Progenitor cell of endocrine pancreas (in vitro differentiated cells): ENCODE data around the gene FBXO45. TPM values are rescaled to one million over a fixed set of nuclear protein-coding genes. Genes with fewer than 3 reads are reported as not detected.

Source experiments
- DNase-seq: peaks from one replicate; pipeline ENCODE4 v3.0.0; 2021; ENCODE audit warnings: low spot score; ENCODE audit not compliant: unreplicated experiment
- H3K27ac Mint-ChIP-seq: 2 replicates; pipeline ENCODE4 v1.8.0; 2021; ENCODE audit warnings: mild to moderate bottlenecking, moderate library complexity, mixed read lengths
- H3K27me3 Mint-ChIP-seq: 2 replicates; pipeline ENCODE4 v1.8.0; 2021; ENCODE audit warnings: mixed read lengths
- H3K36me3 Mint-ChIP-seq: 2 replicates; pipeline ENCODE4 v1.8.0; 2022; ENCODE audit warnings: mixed read lengths; ENCODE audit not compliant: insufficient read depth
- H3K4me1 Mint-ChIP-seq: 2 replicates; pipeline ENCODE4 v1.8.0; 2021; ENCODE audit warnings: low read depth, mixed read lengths
- H3K4me3 Mint-ChIP-seq: 2 replicates; pipeline ENCODE4 v1.8.0; 2021; ENCODE audit warnings: low read depth, mild to moderate bottlenecking, moderate library complexity, mixed read lengths
- H3K9me3 Mint-ChIP-seq: 2 replicates; pipeline ENCODE4 v1.8.0; 2021; ENCODE audit warnings: low read depth, mixed read lengths
- total RNA-seq: library from RNA; stranded (reverse); gene quantifications from 2 replicates; pipeline ENCODE4 v1.2.1, GENCODE V29; 2021
- TF ChIP-seq, protein P1 (sequence below): fragments of 200-600 bp; sonication (generic); IDR thresholded peaks from one replicate; pipeline ENCODE4 v1.5.0; 2021; ENCODE audit warnings: antibody characterized with exemption, mild to moderate bottlenecking; ENCODE audit not compliant: unreplicated experiment

FBXO45 gene
- total RNA-seq, 1 donor from 2014 or later: 13.1 TPM

DNA sequence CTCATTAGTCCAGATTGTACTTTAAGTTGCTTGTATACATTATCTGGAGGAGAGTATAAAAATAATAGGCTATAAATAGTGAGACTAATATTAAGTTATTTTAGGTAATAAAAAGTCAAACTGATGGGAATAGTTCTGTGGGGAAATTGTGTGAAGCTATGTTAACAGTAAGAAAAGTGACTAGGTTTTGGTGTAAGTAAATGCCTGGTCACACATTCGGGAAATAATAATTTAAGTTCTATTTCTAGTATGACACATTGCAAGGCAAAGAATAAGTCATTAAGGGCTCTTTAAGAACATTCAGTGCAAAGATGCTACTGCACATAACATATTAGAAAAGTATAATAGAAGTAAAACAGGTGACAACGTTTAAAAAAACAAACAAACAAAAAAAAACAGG lies 52.2 kb downstream of the FBXO45 start:
- Mint-ChIP-seq H3K36me3 (no peaks in the 10 kb centered on the region), H3K27me3 (peaks cover 3% of the 10 kb centered on the region), H3K4me1 (peaks cover 15% of the 10 kb centered on the region), H3K9me3 (no peaks in the 10 kb centered on the region), H3K4me3 (no peak overlapping the region), H3K27ac (peak overlapping the region; percentile 83)
- TF ChIP-seq, protein P1, sequence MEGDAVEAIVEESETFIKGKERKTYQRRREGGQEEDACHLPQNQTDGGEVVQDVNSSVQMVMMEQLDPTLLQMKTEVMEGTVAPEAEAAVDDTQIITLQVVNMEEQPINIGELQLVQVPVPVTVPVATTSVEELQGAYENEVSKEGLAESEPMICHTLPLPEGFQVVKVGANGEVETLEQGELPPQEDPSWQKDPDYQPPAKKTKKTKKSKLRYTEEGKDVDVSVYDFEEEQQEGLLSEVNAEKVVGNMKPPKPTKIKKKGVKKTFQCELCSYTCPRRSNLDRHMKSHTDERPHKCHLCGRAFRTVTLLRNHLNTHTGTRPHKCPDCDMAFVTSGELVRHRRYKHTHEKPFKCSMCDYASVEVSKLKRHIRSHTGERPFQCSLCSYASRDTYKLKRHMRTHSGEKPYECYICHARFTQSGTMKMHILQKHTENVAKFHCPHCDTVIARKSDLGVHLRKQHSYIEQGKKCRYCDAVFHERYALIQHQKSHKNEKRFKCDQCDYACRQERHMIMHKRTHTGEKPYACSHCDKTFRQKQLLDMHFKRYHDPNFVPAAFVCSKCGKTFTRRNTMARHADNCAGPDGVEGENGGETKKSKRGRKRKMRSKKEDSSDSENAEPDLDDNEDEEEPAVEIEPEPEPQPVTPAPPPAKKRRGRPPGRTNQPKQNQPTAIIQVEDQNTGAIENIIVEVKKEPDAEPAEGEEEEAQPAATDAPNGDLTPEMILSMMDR: no peak
- no peak for DNase-seq

DNA sequence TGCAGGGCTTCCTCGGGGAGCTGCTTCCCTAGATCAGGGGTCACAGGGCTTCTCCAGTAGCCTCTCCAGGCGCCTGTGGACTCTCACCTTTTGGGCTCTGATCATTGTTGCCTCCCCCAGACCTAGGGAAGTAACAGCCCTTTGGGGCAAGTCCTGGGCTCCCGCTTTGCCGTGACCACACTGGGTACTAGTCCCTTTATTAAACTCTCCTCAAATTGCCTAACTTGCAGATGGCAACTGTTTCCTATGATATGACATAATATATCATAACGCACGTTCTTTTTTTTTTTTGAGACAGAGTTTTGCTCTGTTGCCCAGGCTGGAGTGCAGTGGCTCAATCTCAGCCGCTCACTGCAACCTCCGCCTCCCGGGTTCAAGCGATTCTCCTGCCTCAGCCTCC lies 53.2 kb downstream of the FBXO45 start:
- no peak for DNase-seq
- Mint-ChIP-seq H3K27me3 (peaks cover 3% of the 10 kb centered on the region), H3K4me1 (peaks cover 15% of the 10 kb centered on the region), H3K9me3 (no peaks in the 10 kb centered on the region), H3K36me3 (no peaks in the 10 kb centered on the region), H3K27ac (no peak overlapping the region), H3K4me3 (no peak overlapping the region)
- TF ChIP-seq, protein P1: no peak

DNA sequence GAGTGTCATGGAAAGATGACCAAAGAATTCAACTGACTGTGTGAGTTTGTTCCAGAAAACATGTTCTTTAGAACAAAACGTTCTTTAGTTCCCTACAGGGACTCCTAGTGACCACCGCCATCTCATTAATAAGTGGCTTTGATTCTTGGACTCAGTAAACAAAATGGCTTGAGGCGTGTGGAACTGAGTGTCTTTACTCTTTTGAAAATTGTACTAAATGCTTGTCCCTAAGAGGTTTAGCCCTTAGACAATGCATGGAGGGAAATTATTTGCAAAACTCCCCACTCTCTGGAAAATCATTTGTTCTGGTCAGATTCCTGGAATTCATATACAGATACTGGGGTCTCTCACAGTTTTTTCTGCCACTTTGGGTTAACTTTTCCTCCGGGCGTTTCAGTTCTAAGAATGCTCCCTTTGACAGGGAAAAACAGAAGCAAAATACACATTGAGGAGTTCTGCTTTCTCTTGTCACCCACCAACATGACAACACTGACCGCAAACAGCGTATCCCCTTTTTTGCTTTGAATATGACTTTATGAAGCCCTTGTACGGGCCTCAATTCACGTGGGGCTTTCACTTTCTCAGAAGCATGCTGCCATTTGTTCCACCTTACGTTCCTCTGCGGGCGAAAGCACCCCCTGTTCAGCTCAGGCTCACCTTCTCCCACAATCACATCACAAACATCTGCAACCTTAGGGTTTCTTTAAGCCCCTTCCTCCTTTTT lies 55.8 kb downstream of the FBXO45 start:
- Mint-ChIP-seq H3K27ac (no peak overlapping the region), H3K9me3 (no peaks in the 10 kb centered on the region), H3K36me3 (no peaks in the 10 kb centered on the region), H3K4me1 (peaks cover 10% of the 10 kb centered on the region), H3K4me3 (no peak overlapping the region), H3K27me3 (peaks cover 3% of the 10 kb centered on the region)
- no peak for DNase-seq
- TF ChIP-seq, protein P1: no peak

DNA sequence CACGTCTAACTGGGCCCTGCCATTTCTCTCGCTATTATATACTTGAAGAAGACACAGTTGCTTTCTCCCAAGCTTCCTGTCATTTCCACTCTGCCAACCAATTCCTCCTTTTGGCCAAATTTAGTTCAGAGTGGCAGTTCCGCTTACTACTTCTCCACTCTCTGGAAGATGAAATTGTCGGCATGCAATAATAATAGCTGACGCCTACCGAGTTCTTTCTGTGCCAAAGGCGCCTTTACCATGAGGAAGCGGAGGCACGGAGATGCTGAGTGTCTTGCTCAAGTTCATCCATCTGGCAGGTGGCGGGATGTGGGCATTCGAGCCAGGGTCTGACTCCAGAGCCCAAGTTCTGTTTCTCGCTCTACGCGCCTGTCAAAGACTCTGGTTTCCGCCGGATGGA lies 56.4 kb downstream of the FBXO45 start:
- TF ChIP-seq, protein P1: no peak
- Mint-ChIP-seq H3K27me3 (peaks cover 3% of the 10 kb centered on the region), H3K9me3 (no peaks in the 10 kb centered on the region), H3K36me3 (no peaks in the 10 kb centered on the region), H3K27ac (no peak overlapping the region), H3K4me3 (no peak overlapping the region), H3K4me1 (peaks cover 7% of the 10 kb centered on the region)
- no peak for DNase-seq

DNA sequence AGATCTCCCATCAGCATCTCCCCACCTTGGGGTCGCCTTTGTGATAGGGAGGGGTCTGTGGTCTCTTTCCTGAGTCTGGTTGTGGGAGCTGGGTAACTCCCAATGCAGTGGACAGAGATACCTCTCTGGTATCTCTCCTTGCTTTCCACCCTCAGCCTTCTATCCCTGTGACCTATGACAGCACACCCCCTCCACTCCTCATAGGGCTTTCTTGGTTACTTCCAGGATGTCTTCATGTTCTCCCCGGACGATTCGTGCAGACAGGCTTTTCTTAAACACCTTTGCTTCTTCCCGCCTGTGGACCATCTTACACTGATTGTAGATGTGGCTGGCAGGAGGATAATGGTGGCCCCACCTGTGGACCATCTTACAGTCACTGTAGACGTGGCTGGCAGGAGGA lies 56.9 kb downstream of the FBXO45 start:
- Mint-ChIP-seq H3K4me1 (peaks cover 2% of the 10 kb centered on the region), H3K27ac (no peak overlapping the region)

More for the DNA sequence above, 56.9 kb downstream of the FBXO45 start:
- peaks cover 3% of the 10 kb centered on the region for H3K27me3 Mint-ChIP-seq
- no peak overlapping the region for H3K4me3 Mint-ChIP-seq
- DNase-seq: no peak
- H3K36me3 Mint-ChIP-seq: no peaks in the 10 kb centered on the region
- TF ChIP-seq, protein P1: no peak
- H3K9me3 Mint-ChIP-seq: no peaks in the 10 kb centered on the region
